Coronary artery (tissue), 2 donors: ENCODE results near the gene PEX3.
"Not testable (repeated sequence)": the region's sequence is repeated elsewhere in the genome, so short reads cannot be mapped to it uniquely, and the experiment has no call there.

Experiments
- DNase-seq: peaks from one replicate; pipeline ENCODE4 v3.0.0-alpha.2; 2017; ENCODE audit warnings: low spot score
- H3K27ac ChIP-seq, 2 donors: fragments of 200-600 bp; sonication (generic); one replicate each; pipeline ENCODE4 v1.5.1; 2016 to 2019
- H3K4me3 ChIP-seq: fragments of 200-600 bp; sonication (generic); 2 replicates; pipeline ENCODE4 v1.5.1; 2016; ENCODE audit warnings: mild to moderate bottlenecking, moderate library complexity
- TF ChIP-seq, protein P1 (sequence below): fragments of 200-600 bp; sonication (generic); IDR thresholded peaks from one replicate; pipeline ENCODE4 v1.5.1; 2019; ENCODE audit warnings: antibody characterized with exemption

The PEX3 gene

DNA sequence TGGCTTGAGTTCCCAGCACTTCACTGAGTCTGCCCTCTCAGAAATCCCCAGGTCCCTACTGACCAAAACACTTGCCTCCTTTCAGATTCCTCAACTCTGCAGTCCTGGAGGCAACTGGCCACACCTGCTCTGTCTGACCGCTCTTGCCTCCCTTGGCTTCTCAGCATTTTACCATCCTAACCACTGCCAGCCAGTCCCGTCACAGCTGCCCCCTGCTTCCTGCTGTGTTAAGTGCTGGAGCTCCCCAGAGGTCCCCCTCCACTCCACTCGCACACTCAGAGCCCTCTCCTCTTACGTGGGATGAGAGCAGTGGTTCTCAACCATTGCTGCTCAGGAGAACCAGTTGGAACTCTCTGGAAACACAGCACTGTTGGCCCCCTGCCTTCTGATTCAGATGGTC is 20.6 kb upstream of the PEX3 start:
- TF ChIP-seq, protein P1, sequence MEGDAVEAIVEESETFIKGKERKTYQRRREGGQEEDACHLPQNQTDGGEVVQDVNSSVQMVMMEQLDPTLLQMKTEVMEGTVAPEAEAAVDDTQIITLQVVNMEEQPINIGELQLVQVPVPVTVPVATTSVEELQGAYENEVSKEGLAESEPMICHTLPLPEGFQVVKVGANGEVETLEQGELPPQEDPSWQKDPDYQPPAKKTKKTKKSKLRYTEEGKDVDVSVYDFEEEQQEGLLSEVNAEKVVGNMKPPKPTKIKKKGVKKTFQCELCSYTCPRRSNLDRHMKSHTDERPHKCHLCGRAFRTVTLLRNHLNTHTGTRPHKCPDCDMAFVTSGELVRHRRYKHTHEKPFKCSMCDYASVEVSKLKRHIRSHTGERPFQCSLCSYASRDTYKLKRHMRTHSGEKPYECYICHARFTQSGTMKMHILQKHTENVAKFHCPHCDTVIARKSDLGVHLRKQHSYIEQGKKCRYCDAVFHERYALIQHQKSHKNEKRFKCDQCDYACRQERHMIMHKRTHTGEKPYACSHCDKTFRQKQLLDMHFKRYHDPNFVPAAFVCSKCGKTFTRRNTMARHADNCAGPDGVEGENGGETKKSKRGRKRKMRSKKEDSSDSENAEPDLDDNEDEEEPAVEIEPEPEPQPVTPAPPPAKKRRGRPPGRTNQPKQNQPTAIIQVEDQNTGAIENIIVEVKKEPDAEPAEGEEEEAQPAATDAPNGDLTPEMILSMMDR: no peak
- no peak for DNase-seq
- Histone ChIP-seq H3K27ac (no peak overlapping the region), H3K4me3 (no peak overlapping the region)

GRCh38 chr6:143431226-143431625 is 19.4 kb upstream of the PEX3 start:
- no peak for DNase-seq
- Histone ChIP-seq H3K4me3 (no peak overlapping the region), H3K27ac (no peak overlapping the region)
- TF ChIP-seq, protein P1: no peak

- H3K27ac ChIP-seq: no peak overlapping the region
- TF ChIP-seq, protein P1: no peak
- DNase-seq: no peak
Measured at GRCh38 chr6:143432588-143432987, 18.0 kb upstream of the PEX3 start.

GRCh38 chr6:143441010-143441409 is 9.6 kb upstream of the PEX3 start:
- no peak overlapping the region for H3K4me3 ChIP-seq

More at GRCh38 chr6:143432588-143432987, 18.0 kb upstream of the PEX3 start:
- no peak overlapping the region for H3K4me3 ChIP-seq

GRCh38 chr6:143441680-143442545 is 8.7 kb upstream of the PEX3 start:
- TF ChIP-seq, protein P1: no peak
- DNase-seq: no peak
- Histone ChIP-seq H3K4me3 (no peak overlapping the region), H3K27ac (no peak overlapping the region)

More at GRCh38 chr6:143441010-143441409, 9.6 kb upstream of the PEX3 start:
- TF ChIP-seq, protein P1: no peak
- no peak overlapping the region for H3K27ac ChIP-seq
- no peak for DNase-seq

DNA sequence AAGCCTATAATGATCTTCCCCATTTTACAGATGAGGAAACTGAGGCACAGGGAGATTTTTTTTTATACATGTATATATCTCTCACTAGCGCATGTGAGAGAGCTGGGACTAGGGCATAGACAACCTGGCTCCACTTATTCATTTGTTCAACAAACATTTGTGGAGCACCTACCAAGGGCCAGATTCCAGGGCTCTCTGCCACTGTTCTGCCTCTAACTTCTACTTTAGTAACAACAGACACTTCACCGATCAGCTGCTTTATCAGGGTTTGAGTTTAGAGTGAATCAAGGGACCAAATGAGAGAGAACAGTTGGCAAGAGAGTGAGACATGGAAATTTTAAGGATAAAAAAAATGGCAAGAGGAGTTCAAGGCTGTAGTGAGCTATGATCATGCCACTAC is 7.5 kb upstream of the PEX3 start:
- H3K4me3 ChIP-seq: no peak overlapping the region
- no peak for DNase-seq
- no peak overlapping the region for H3K27ac ChIP-seq
- TF ChIP-seq, protein P1: no peak

DNA sequence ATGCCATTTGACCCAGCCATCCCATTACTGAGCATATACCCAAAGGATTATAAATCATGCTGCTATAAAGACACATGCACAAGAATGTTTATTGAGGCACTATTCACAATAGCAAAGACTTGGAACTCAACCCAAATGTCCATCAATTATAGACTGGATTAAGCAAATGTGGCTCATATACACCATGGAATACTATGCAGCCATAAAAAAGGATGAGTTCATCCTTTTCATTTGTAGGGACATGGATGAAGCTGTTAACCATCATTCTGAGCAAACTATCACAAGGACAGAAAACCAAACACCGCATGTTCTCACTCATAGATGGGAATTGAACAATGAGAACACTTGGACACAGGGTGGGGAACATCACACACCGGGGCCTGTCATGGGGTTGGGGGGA is 2.7 kb upstream of the PEX3 start:
- H3K27ac ChIP-seq, DNase-seq, H3K4me3 ChIP-seq: not testable (repeated sequence)
